Stimulated activated naive CD8-positive, alpha-beta T cell treated with anti-CD3 and anti-CD28 coated beads, Interleukin-15, Interleukin-2, amounts not matched to agents 100 U/mL and 50 U/mL, for 24 hours (primary cell): ENCODE measurements around the gene TMEM115.

Source experiments
- ATAC-seq: fragments of 150-1000 bp; cut with Tn5 transposase; one replicate; pipeline ENCODE4 v1.10.0; 2021
- DNase-seq: peaks from one replicate; pipeline ENCODE4 v3.0.0; 2021

Gene TMEM115

DNA sequence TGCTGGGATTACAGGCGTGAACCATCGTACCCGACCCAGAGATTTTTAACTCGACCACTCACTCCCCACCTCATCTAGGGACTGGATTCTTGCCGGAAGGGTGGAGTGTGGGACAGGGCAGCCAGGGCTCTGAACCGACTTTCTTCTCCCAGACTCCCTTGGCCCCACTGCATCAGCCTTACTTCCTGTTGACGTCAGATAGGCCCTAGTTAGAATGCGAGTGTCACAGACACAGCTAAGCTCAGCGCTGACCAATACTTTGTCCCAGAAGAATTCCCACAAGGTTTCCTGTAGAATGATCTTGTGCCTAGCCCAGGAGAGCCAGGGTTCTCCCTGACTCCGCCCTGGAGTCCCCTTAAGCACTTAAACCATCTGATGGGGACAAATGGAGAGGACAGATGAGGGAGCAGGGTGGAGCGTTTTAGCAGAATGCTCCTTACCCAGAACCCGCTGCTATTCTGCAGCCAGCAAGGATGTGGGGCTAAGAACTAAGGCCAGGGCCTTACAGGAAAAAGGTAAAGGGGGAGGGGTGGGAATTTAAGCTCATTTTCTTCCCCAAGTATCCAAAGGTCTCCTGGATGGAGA lies 25.5 kb downstream of the TMEM115 start:
- no peak for DNase-seq
- ATAC-seq: no peak

DNA sequence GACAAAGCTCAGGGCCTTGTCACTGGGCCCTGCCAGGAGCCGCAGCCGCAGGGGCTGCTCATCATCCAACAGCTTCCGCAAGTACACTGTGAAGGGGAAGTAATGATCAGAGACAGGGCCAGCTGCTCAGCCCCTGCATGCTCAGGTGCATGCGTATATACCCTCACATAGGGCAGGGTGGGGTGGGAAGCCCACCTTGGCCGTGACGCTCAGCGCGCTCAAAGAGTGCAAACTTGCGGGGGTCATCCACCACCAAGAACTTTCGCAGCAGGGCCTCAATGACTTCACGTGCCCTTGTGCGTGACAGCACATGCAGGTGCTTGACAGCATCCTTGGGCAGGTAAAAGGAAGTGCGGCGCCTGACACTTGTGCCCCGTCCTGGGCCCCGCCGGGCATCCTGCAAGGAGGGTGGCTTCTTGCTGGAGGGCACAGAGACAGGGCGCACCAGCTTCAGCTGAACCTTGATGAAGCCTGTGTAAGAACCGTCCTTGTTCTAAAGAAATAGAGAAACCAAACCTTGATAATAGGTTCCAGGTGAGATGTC lies 27.9 kb downstream of the TMEM115 start:
- DNase-seq: no peak
- ATAC-seq: no peak

DNA sequence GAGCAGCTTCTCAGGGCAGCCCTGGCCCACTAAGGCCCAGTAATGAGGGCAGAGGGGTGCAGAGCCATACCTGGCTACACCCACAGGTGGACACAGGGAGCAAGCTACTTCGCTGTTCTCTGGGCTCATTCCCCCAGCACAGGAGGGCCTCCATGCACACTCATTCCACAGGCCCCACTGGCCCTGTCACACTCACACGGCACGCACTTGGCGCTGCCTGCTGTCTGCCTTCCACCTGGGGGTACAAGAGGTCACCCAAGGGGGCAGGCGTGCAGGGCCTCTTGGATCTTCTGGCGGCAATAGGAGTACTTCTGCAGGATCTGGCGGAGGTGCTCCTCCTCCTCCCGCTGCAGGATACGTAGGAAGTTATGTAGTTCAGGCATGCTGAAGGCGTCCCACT lies 29.0 kb downstream of the TMEM115 start:
- DNase-seq (no peak), ATAC-seq (no peak)

DNA sequence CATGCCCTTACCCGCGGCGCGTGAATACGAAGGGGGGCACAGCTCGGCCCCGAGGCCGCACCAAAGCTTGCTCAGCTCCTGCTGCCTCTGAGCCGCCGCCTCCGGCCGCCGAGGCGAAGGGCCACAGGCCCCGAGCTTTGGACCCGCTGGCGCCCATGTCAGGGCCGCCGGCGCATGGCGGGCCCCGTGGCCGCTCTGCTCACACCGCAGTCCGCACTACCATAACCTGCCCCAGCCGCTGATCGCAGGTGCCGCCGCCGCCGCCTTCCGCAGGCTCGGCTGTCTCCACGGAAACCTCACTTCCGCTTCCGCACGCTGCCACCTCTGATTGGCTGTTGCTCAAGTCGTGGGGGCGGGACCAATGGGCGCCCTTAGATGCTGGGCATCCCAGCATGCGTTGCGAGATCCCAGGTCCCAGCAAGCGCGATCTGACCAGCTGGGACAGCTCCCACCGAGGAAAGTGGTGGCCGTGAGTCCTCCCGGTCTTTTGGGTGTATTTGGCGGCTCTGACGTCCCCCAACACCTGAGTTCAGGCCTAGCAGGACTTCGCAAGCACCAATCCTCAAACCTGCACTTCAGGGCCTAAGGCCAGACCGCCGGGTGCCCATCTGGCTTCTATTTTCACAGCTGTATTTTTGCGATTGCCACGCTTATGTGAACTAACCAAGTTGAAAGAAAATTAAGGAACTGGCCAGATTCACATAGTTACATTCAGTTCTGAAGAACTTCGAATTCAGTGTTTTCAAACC lies 31.2 kb downstream of the TMEM115 start, which contains the start of gene TUSC2:
TSS of gene TUSC2 (minus strand) at position 281 of the 749 bp plus-strand sequence. CDS start at position 157, 124 bp downstream.
- DNase-seq: peak; percentile 96
- ATAC-seq: peak; percentile 91

DNA sequence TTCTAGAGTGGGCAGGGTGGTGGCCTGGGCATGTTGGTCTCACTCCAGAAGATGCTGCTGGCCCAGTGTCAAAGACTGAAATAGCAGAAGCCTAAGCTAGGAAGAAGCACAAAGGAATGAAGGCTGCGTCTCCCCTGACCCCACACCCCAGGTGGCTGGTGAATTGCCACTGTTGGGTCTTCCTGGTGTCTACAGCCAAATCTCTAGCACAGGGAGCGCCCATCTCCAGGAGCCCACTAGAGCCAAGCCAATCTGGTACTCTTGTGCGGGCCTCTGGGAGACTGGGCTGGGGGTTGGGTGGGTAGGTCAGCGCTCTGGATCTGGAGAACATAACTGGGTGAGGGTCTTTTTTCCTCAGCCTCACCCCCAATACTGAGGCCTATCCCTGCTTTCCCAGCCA lies 32.2 kb downstream of the TMEM115 start:
- ATAC-seq (no peak), DNase-seq (no peak)

DNA sequence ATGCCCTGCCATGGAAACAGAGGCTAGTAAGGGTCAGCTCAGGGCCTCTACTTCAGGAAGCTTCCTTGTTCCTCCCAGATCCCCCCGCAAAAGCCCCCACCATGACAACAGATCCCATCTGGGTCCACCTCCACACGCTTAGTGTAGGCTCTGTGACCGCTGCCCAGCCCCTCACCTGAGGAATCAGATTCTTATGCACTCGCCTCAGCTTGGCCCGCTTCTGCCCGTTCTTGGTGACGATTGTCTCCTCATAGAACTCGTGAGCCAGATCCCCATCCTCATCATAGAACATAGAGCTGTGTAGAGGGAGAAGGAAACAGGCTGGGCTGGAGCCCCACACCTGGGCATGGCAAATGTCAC lies 33.2 kb downstream of the TMEM115 start:
- DNase-seq (no peak), ATAC-seq (no peak)

DNA sequence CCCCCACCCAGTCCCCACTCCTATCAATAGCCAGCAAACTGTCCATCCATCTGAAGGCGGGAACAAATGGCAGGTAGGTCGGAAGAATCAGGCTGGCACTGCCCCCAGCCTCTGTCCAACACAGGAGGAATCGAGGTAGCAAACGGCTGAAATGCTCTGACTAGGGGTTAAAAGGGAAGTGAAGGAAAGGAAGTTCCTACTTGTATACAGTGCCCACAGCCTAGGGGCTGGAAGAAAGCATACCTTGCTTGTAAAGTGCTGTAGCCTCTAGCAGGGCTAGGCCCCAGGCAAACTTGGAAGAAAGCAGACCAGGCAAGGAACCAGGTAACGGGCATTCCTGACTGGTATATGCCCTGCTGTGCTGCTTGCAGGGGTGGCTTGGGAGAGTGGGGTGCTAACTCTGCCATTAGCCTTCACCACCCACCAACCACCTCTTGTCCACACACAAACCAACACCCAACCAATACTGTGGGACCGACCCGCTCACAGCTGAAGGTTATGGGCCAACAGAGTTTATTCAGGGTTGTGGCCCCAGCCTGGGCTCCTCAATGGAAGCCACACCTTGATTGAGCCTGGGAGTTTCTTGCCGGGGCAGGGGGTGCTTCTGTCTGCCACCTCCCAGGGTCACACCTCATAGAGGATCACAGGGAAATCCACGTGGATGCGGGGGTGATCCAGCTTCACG lies 33.7 kb downstream of the TMEM115 start:
- no peak for ATAC-seq
- no peak for DNase-seq

DNA sequence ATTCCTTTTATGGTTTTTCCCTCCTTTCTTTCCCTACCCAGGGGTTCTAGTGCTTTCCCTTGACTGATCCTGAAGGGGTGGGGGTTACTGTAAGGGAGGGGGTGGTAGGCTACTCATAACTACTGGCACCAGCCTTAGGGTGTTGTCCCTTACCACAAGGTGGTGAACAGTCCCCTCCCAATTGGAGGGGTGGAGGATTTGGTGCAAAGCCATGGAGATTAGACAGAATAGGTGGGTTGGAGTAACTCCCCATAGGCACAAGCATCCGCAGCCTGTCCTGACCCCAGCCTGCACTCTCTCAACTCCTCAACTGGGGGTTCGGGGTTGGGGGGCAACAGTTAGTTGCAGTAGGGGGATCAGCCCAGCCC lies 34.2 kb downstream of the TMEM115 start:
- DNase-seq: no peak
- ATAC-seq: no peak

DNA sequence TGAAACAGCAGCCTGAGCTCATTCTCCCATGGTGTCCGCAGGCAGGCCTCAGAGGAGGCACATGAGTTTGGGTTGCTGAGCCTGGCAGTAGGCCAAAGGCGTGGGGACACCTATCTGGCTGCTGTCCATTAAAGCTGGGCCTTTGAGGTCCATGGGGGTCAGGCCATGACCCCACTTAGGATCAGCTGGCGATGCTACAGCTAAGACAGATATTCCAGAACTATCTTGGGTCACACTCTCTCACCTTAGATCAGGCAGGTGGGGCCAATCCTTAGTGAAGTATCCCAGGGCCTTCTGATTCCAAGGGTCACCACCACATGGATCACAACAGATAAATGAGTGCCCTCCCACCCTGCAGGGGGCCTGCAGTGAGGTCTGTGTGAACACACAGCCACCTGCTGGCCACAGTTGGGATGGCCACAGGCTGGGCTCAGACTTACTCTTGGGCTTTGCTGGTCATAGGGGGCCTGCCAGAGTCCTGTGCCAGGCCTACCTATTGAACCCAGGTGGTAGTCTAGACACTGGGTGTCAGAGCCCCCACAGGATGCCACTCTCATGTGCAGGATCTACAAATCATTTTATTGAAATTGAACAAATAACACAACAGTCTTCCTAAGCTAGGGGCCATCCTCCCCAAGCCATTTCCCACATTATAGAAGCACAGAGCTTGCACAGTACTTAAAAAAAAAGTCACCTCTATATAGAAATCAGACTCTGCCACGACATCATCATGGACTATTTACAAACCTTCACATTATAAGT lies 34.8 kb downstream of the TMEM115 start:
- peak; percentile 39 for ATAC-seq
- DNase-seq: peak; percentile 80

DNA sequence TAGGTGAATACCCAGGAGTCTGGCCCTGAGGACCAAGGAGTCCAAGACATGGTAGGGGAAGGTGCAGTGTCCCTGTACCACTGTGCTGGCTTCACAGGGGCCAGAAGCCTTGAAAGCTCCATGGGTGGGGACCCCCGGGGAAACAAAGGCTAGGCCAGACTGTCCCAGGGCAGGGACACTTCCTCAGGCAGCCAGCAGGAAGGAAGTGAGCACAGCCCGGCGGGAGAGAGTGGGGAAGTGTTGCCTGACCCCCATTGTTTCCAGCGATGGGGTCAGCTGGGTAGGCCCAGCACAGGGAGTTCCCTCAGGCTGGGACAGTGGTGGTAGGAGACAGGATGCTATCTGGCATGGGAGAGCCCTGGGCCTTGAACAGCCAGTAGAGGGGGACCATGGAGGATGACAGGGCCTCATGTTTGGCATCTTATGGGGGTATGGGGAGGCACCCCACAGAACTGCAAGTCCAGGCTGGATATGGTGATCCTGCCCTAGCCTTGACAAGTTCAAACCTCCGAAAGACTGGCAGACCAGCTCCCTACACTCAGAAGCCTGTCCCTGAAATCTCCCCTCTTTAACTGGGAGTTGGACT lies 35.6 kb downstream of the TMEM115 start:
- DNase-seq (no peak), ATAC-seq (no peak)

DNA sequence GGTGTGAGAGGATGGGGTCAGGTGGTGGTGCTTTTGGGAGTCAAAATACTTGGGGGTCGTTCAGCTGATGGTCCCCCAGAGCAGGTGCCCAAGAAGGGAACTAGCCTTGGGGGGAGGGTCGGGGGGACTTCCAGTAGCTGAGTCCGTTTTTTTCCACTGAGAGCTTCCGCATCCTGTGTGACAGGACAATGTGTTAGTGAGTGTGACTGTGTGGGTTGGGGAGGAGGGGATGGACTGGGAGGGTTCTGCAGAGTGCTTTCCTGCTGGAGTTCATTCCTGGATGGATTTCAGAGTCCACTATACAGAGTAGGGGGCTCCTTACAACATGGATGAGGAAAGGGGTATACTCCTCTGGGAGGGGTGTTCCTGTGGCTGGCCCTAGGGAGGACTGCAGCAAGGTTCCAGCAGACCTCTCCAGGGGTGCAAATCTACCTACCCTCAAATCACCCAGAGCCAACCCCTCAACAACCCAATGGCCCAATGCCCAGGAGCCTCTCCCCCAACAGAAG lies 36.2 kb downstream of the TMEM115 start:
- ATAC-seq (no peak), DNase-seq (no peak)

DNA sequence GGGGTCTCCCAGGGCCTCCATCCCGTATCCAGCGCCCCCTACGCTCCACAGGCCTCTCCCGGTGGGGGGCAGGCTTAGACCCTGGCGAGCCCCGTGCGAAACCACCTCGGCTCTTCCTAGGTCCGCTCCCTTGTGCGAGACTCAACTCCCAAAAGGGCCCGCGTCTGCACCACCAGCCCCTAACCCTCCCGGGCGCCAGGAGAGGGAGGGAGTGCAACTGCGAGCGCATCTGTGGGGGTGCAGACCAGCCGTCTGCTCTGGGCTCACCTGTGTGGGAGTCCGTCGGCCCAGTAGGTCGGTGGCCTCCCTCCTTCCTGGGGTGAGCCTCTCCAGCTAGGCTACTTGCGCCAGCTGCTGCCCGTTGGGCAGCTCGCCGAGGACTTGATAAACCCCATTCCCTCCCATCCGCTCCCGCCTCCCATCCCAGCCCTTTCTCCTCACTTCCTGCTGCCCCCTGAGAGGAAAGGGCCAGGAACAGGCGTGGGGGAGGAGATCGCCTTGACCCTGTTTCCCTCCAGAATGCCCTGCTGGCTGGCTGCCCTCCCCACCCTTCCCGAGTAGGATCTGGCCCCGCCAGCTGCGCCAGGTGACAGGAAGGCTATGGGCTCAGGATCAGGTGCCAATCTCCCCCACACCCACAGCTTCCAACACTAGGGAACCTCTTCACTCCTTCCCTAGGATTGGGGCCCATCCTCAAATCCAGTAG lies 36.8 kb downstream of the TMEM115 start, which contains the start of gene HYAL2:
TSS of gene HYAL2 (minus strand) at position 360 of the 706 bp plus-strand sequence. CDS start 2,256 bp downstream, outside the sequence.
- DNase-seq (no peak), ATAC-seq (no peak)

DNA sequence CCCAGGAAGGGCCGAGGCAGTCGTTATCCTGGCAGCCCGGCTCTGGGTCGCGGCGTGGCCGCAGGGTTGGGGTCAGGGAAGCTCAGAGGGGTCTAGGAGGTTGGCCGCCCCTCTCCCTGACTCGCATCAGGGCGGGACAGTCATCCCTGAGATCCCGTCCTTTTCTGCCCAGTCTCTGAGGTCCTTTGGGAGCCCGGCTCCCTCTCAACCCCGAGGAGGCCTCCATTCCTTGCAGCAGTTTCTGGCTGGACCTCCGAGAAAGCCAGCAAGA lies 37.3 kb downstream of the TMEM115 start:
- no peak for ATAC-seq
- no peak for DNase-seq

DNA sequence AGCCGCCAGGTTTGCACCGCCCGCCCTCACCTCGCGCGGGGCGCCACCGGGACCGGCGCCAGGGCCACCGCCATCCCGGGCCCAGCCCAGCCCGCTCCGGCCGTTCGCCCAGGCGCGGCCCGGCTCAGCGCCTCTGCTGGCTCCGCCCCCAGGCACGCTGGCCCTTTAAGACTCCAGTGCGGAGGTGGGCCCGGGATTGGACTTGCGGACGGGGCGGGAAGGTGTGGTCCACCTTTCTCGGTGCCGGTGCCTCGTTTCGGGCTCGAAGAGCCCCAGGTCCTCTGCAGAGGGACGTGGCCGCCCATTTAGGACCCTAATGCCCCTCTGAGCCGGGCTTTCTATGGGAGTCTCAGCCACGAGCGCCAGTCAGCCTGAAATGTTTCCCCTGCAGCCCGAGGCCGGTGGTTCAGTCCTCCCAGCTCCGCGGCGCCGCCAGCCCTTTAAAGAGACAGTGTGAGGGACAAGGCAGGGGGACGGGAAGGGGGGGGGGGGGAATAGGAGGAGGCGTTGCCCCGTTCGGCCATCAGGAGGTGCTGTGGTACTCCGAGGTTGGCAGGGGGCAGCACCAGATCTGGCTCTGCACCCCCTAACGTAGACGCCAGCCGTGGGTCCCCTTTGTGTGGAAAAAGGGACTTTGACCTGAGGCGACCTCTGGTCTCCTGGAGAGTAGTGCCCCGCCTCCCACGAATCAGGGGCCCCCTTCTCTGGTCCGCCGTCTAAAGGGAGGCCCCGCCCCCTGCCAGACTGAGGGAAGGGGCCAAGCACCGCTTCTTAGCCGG lies 37.8 kb downstream of the TMEM115 start:
- ATAC-seq (peak; percentile 81), DNase-seq (peak; percentile 86)

DNA sequence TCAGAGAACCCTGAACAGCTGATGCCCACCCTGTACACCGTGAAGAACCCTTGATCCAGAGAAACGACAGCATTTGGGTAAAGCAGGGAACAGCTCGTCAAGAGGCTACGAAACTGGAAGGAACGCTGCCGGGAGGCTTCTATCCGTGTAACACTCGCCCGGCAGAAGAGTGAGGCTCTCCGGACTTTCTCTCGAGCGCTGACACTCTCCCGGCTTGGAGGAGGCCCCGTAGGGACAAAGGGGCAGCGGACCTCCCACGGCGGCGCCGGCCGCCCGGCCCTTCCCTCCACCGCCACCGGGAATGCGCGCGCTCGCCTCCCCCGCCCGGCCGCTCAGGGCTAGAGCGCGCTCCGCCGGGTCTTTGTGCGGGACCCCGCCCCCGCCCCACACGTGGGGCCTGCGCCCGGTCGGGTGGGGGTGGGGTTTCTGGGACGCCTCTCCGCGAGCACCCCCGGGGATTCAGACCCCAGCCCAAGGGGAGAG lies 38.4 kb downstream of the TMEM115 start:
- DNase-seq (peak; percentile 74), ATAC-seq (peak; percentile 55)

DNA sequence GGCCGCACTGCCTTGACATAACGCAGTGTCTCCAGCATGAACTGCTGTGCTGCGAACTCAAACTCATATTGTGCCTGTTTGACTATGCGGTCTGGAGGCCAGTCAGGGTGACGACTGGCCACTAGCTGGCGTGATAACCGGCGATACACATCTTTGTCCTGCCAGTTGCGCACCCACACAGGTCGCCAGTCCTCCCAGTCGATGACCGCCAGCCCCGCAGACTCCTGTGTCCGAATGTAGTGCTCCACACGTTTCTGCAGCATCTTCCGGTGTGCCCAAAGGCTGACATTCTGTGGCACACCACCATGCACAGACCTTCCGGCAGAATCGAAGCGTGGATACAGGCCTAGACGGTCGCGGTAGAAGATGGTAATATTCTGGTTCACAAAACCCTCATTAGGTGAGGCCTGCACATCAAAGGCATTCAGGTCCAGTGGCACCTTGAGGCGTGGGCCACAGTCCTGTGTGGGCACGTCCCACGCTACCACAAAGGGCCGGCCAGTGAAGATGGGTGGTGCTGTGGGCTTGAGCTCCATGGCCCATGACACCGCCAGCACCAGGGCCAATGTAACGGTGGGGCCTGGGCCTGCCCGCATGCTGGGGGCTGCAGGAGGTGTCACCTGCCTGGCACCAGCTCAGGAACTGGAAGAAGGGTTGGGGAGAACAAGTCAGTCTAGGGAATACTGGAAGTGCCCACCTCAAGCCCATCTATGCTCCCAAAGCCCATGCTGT lies 39.3 kb downstream of the TMEM115 start:
- ATAC-seq (no peak), DNase-seq (no peak)

DNA sequence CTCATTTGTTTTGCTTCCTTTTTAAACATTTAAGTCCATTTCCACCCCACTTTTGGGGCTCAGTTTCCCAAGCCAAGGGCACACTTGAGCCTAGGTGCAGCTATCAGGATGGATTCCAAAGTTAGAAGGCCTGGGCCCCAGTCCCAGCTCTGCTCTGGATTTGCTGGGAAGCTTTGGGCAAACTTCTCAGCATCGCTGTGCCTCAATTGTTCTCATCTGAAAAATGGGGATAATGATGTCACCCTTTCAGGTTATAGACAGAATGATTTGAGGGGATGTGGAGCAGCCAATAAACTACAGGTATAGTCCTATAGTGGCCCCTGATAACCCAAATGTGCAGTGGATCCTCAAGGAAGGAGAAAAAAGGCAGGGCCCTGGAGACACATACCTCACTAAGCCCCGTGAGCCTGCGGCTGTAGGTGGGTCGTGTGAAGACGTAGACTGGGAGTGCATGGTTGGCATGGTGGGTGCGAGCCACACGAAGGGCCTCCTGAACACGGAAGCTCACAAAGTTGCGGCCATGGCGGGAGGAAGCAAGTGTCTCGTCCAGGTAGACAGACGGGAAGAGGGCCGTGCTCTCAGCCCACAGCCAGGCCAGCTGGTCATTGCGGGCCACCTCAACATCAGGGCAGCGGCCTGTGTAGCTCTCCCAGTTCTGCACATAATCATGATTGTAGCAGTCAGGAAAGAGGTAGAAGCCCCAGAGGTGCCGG lies 40.0 kb downstream of the TMEM115 start:
- no peak for ATAC-seq
- no peak for DNase-seq

DNA sequence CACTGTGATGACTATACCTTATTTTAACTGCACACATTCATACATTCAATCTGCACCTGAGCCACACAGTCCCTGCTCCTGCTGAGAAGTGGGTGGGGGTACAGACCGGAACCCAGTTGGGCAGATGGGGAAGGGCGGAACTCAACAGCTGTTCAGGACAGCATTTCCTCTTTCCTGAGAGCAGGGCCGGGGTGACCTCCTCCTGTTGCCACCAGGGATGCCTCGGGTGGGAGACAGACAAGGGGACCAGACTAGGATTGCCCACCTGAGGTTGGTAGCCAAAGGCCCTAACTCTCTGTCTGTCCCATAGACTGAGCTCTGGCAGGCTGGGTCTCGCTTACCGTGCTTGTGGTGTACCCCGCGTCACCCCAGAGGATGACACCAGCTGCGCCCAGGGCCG lies 40.7 kb downstream of the TMEM115 start:
- DNase-seq (no peak), ATAC-seq (no peak)

DNA sequence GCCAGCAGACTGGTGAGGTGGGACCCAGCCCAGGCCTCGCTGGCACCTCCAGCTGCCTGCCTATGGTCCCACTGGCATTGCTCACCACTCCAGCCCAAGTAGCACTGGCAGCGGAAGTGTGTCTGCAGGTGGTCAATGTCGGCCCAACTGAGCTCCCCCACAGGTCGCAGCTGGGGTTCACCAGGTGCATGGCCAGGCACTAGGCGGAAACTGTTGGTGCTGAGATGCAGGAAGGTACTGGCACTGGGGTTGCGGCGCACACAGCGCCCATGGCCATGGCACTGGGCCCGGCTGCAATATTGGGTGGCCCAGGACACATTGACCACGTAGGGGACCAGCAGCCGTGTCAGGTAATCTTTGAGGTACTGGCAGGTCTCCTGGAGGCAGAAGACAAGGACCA lies 41.2 kb downstream of the TMEM115 start:
- DNase-seq: no peak
- ATAC-seq: no peak
